Activated CD4-positive, alpha-beta T cell treated with anti-CD3 and anti-CD28 coated beads for 1 hour (primary cell): ENCODE results near the gene TRIO.

Source experiments
- DNase-seq: peaks from one replicate; pipeline ENCODE4 v3.0.0-alpha.2; 2020

Gene TRIO

GRCh38 chr5:14171046-14171445 lies 27.9 kb downstream of the TRIO start:
- no peak for DNase-seq

DNA sequence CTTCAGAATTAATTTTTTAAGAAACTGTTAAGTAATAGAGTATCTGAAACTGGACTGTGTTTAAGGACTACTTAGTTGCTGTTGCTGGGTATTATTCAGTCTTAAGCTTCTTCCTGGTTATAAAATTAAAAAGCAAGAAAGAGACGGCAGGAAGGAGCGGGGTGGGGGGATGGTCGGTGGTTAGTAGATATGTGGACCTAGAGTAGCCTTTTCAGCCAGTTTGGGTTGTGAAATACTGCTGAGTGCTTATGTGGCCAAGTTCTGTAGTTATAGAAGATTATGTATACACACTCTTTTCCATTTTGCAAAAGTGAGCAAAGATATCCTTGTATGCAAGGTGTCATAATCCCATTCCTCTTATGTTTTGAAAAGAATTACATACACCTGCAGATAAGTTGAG lies 28.5 kb downstream of the TRIO start:
- DNase-seq, result no peak

DNA sequence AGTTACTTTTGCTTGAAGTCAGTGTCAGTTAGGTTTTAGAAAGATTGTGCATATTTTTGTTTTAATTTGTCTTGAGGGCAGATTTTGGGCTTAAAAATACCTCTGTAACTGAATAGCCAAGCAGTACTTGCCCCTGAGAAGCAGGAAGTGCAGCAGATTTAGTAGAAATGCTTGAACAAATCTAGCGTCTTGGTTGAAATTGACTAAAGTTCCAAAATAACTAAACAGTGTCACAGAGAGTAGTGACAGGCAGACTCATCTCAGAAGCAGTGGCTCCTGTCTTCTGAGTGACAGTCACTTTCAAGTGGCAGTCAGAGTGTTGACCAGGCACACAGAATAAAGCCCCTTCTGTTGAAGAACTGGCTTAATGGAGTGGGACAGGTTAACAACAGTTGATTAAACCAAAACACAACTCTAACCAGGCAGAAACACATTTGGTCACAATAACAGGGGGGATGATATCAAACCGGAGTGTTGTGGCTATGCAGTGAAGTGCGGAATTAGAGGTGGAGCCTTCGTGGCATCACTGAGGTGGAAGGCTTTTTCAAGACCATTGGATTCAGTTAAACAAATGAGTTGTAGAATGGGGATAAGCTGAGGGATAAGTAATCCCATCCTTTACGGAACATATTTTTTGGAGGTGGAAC lies 29.1 kb downstream of the TRIO start:
- DNase-seq, result no peak

DNA sequence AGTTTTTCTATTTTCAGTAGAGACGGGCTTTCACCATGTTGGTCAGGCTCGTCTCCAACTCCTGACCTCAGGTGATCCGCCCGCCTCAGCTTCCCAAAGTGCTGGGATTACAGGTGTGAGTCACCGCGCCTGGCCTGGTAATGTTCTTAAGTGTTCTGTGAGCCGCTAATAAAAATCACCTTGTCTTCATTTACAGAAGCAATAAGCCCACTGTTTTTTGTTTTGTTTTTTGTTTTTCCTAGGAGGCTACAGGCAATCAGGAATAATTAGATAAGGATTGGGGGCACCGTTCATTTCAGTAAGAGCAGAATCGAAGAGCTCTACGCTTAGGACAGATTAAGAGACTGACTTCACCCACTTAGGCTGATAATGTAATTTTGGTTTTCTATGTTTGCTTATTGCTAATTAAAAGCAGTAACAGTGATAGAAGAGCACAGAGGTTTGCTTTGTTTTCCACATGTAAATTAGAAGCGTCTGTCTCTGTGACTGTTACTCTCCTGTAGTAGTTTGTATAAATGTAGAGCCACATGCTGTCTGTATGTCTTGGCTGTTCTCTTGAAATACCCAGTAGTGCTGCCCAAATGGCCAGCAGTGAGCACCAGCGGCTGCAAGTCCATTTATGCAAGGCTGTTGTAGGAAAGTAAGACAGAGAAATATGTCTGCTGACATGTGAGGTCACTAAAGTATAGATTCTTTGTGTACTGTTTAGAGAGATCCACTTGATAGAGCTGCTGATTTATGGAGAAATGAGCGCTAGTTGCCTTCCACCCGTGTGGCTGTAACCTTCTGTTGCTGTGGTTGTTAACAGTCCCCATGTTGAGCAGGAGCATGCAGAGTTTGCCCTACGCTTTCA lies 30.5 kb downstream of the TRIO start:
- no peak for DNase-seq

DNA sequence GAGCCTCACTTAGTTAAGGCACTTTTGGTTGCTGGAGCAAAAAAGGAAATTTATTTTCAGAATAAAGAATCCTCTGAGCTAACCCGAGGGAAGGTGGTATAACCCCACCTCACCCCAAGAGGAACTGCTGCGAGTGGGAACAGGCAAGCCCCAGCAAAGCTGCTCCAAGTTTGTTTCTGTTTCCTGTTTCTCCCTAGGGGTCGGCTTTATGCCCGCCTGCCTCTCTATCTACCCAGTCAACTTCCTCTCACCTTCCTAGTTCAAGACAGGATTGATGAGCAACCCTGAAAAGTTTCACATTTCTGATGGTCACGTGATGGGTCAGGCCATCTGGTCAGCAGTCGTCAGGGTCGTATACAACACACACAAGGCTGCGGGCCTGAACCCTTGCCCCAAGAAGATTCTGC lies 31.1 kb downstream of the TRIO start:
- DNase-seq, result no peak

- no peak for DNase-seq
These were observed 32.2 kb downstream of the TRIO start for GRCh38 chr5:14175381-14175780.

- no peak for DNase-seq
These were observed 33.7 kb downstream of the TRIO start for GRCh38 chr5:14176888-14177287.

- DNase-seq, result no peak
These were observed 34.5 kb downstream of the TRIO start for GRCh38 chr5:14177634-14178033.

DNA sequence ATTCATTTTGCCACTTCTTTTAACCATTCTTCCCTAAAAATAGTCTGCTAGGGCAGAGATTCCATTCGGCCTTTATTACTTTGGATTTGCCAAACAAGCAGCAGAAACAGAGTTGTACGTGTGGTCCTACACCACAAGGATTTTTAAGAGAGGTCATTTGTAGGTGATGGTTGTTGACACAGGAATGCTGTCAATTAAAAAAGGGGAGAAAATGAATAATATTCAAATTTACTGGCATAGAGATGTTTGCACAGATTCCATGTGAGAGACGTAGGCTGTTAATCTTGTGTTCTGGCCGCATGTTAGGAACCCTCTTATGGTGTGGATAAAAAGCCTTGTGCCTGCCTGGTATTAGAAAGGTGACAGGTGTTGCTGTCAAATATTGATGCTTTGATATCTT lies 34.9 kb downstream of the TRIO start:
- no peak for DNase-seq

GRCh38 chr5:14178671-14179211 lies 35.6 kb downstream of the TRIO start:
- no peak for DNase-seq

DNA sequence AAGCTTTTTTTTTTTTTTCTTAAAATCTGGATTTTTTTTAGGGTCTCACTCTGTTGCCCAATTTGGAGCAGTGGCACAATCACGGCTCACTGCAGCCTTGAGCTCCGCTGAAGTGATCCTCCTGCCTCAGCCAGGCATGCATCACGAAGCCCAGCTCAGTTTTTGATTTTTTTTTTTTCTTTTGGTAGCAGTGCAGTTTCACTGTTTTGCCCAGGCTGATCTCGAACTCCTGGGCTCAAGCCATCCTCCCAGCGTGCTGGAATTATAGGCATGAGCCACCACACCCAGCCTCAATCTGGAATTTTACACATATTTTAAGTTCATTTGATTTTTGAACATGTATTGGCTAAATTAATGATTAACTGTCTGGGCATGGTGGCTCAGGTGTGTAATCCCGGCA lies 36.3 kb downstream of the TRIO start:
- no peak for DNase-seq

- DNase-seq, result no peak
These were observed 37.3 kb downstream of the TRIO start for GRCh38 chr5:14180437-14180836.

DNA sequence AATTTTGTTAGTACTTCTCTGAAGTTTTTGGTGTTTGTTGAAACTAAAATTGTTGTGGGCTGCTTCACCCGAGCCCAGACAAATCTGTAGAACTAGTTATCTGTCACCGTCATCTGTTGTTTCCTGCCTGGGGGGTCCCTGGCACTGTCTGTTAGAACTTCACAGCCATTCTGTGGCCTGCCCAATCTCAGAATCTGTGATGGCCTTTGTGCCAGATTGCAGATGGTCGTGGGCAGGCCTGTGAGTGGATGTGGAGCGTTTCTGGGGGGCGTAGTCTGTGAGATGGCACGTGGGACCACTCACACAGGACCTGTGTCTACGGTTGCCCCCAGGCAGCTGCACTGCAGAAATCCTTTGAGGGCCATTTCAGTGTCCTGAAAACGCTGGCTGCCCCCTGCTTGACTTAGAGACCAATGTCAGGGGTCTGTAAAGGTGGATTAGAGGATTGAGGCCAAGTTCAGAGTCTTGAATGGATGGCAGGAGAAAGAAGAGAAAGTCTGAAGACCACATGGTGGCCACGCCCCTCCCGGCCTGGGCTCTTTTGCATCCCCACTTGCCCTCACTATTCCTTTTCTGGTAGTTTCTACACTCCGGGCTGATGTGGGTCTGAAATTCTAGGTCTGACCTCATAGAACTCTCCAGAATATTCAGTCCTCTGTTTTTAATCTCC lies 38.3 kb downstream of the TRIO start:
- DNase-seq, result no peak

GRCh38 chr5:14182761-14183160 lies 39.6 kb downstream of the TRIO start:
- no peak for DNase-seq

DNA sequence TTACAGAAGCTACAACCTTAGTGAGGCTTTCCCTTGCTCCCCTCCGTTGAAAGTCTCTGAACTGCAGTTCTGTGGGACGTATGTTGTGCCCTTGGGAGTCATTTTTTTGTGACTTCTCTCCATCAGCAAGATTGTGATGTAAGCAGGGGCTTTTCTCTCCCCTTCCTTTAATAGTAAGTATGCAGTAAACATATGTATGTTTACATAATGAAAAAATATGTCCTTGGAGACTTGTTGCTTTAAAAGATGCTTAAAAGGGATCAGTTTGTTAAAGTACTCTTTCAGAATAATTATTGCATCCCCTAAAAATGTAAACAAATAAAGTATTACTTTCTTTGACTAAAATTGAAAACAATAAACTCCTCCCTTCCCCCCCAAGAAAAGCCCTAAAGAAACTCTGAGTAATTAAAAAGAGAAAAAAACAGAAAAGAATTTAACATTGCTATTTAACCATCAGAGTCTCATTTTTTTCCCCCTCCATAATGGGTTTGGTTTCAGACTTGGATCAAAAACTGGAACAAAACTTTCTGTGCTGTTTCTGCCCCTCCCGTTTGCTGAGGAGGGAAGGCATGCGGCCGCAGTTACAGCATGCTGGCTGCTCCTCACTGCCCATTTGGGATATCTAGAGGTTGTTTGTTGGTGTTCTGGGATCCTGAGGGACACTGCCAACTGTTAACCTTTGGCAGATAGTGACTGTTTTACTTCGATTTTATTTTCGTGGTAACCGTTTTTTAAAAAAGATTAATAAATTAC lies 40.2 kb downstream of the TRIO start:
- DNase-seq, result no peak

DNA sequence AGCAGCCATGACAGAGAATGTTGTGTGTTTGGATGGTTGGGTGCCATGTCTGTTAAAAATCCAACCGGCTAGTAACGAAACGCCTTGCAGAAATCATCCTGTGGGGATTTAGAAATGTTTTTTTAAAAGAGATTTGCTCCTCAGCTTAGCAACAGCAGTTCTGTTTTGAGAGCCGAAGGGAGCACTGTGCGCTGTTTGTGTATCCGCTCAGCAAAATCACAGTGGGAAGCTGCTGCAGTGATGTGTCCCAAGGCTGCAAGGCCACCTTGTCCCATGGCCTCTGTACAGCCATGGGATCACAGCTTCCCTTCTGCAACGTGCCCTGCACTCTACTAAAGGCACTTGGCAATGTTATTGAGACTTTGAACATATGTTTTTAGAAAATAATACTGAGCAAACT lies 40.9 kb downstream of the TRIO start:
- DNase-seq, result no peak

GRCh38 chr5:14184725-14185124 lies 41.6 kb downstream of the TRIO start:
- no peak for DNase-seq

DNA sequence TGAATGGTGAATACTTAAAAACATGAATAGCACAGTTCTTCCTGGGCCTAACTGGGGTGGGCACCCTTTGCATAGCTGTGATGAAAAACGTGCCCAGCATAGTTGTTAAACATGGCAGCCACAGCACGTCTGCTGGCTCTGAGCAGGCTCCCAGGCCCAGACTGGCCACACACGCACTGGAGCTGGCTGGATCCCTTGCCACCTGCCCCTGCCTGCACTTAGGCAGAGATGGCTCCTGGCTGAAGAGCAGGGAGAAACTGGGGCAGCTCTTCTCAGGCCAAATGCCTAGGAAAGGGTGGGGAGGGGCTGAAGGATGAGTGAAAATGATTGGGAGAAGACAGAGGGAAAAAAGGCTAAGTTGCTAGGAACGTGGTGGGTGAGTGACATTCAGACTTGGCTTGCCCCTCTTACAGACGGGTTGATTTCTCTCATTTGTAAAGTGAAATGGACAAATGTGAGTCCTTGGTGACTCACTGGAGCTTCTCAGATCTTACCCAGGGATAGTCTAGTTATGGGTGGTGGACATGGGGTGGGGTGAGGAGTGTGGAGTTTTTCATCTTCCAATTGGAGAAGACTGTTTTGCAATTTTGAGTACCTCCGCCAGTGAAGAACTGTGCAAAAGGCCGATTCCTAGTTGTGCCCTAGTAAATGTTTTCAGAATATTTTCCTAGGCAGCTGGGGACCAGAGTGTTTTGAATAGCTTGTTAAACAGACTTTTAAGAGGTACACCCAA lies 42.4 kb downstream of the TRIO start:
- DNase-seq, result no peak

GRCh38 chr5:14186059-14186830 lies 43.1 kb downstream of the TRIO start:
- no peak for DNase-seq

DNA sequence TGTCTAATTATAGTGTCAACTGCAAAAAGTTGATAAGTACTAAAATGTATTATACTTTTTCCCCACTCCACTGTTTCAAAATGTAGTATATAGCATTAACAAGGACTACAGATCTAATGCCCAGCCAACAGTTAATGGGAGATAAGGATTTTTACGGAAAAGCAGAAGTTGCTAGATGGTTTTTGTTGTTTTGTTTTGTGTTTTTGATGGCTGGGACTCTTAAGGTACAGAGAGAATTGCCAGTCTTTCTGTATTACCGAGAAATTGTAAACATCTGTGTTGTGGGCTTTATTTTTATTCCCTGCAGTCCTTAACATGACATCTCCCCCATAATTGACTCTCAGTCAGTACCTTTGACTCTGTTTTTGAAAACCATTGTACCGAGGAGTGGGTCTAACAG lies 44.0 kb downstream of the TRIO start:
- no peak for DNase-seq

DNA sequence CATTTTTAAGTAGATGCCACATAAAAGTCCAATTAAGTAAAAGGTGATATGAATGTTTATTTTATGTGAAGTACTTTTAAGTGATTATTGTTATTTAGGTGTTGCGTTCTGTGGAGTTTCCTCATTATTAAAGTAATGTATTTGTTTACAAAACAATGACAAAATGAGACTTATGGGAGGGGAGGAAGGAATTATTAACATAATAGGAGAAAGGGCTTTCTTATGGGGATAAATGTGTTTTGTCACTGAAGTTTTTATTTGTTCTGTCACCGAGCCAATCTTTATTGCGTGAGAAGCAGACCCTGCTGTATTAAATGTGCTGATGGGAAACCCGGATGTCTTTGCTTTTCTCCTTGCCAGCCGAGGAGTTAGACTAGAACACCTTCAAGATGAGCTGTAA lies 44.5 kb downstream of the TRIO start:
- DNase-seq, result no peak

GRCh38 chr5:14188778-14189177 lies 45.6 kb downstream of the TRIO start:
- DNase-seq, result no peak
